Type B pancreatic cell (in vitro differentiated cells): ENCODE results near the gene TOE1. TPM values are rescaled to one million over a fixed set of nuclear protein-coding genes. Genes with fewer than 3 reads are reported as not detected.

Experiments
- DNase-seq: peaks from one replicate; pipeline ENCODE4 v3.0.0; 2021; ENCODE audit warnings: mixed read lengths; ENCODE audit not compliant: unreplicated experiment; ENCODE audit errors: extremely low spot score
- H3K27ac Mint-ChIP-seq: 2 replicates; pipeline ENCODE4 v1.8.0; 2021; ENCODE audit warnings: mild to moderate bottlenecking, mixed read lengths
- H3K27me3 Mint-ChIP-seq: 2 replicates; pipeline ENCODE4 v1.8.0; 2021; ENCODE audit warnings: mixed read lengths
- H3K36me3 Mint-ChIP-seq: 2 replicates; pipeline ENCODE4 v1.8.0; 2021; ENCODE audit warnings: mixed read lengths
- H3K4me1 Mint-ChIP-seq: one replicate; pipeline ENCODE4 v1.8.0; 2021; ENCODE audit warnings: mixed read lengths; ENCODE audit not compliant: unreplicated experiment
- H3K4me3 Mint-ChIP-seq: 2 replicates; pipeline ENCODE4 v1.8.0; 2021; ENCODE audit warnings: mild to moderate bottlenecking, mixed read lengths
- H3K9me3 Mint-ChIP-seq: 2 replicates; pipeline ENCODE4 v1.8.0; 2021; ENCODE audit warnings: mixed read lengths
- total RNA-seq: library from RNA; stranded (reverse); gene quantifications from 2 replicates; pipeline ENCODE4 v1.2.1, GENCODE V29; 2021; ENCODE audit warnings: low replicate concordance
- TF ChIP-seq, protein P1 (sequence below): fragments of 200-600 bp; sonication (generic); conservative IDR thresholded peaks from 2 replicates; pipeline ENCODE4 v1.5.0; 2021; ENCODE audit warnings: antibody characterized with exemption, mild to moderate bottlenecking

TOE1 gene
- total RNA-seq, 1 donor from 2014 or later = 12.6 TPM

DNA sequence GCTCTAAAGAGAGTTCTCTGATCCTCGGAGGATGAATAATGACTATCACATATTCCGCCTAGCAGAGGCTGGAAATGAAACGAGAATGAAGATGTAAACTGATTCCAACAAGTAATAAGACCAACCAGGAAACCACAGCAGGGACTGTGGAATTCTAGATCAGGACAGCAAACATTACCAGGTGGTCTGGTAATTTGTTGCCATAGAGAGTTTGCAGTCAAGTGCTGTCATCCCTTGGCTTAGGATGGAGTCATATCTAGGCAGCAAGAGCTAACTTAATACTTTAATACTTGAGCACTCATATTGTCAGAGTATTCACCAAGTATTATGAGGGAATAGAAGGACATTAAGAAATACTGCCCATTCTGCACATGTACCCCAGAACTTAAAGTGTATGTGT lies 45.3 kb downstream of the TOE1 start:
- Mint-ChIP-seq H3K27ac (no peak overlapping the region), H3K9me3 (no peaks in the 10 kb centered on the region), H3K27me3 (no peaks in the 10 kb centered on the region), H3K4me1 (peaks cover 4% of the 10 kb centered on the region), H3K36me3 (no peaks in the 10 kb centered on the region), H3K4me3 (no peak overlapping the region)
- DNase-seq = no peak
- TF ChIP-seq, protein P1, sequence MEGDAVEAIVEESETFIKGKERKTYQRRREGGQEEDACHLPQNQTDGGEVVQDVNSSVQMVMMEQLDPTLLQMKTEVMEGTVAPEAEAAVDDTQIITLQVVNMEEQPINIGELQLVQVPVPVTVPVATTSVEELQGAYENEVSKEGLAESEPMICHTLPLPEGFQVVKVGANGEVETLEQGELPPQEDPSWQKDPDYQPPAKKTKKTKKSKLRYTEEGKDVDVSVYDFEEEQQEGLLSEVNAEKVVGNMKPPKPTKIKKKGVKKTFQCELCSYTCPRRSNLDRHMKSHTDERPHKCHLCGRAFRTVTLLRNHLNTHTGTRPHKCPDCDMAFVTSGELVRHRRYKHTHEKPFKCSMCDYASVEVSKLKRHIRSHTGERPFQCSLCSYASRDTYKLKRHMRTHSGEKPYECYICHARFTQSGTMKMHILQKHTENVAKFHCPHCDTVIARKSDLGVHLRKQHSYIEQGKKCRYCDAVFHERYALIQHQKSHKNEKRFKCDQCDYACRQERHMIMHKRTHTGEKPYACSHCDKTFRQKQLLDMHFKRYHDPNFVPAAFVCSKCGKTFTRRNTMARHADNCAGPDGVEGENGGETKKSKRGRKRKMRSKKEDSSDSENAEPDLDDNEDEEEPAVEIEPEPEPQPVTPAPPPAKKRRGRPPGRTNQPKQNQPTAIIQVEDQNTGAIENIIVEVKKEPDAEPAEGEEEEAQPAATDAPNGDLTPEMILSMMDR = no peak

DNA sequence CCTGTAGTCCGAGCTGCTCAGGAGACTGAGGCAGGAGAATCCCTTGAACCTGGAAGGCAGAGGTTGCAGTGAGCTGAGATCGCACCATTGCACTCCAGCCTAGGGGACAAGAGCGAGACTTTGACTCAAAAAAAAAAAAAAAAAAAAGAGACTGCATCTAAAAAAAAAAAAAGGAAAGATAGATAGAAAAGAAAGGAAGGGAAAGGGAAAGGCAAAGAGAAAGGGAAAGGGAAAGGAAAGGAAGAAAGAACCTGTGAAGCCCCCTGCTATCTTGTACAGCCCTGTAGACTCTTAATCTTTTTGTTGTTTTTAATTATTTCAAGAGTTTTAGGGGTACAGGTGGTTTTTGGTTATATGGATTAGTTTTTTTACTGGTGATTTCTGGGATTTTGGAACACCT lies 46.2 kb downstream of the TOE1 start:
- Mint-ChIP-seq H3K27ac (no peak overlapping the region), H3K36me3 (no peaks in the 10 kb centered on the region), H3K4me3 (no peak overlapping the region), H3K4me1 (peaks cover 4% of the 10 kb centered on the region), H3K27me3 (no peaks in the 10 kb centered on the region), H3K9me3 (no peaks in the 10 kb centered on the region)
- TF ChIP-seq, protein P1 = no peak
- DNase-seq = no peak

Other genes starting within 250 kb of the TOE1 start
- gene ZSWIM5, start 133.6 kb upstream of the TOE1 start, total RNA-seq = 1.9 and 2.7 TPM in 2 replicates
- 8.0 and 8.6 TPM in 2 replicates for gene HPDL, start 13.3 kb upstream of the TOE1 start, total RNA-seq
- gene MUTYH, start 270 bp downstream of the TOE1 start, total RNA-seq = 24.5 and 61.3 TPM in 2 replicates
- gene TESK2, start 151.0 kb downstream of the TOE1 start, total RNA-seq = 6.7 and 7.9 TPM in 2 replicates
- gene CCDC163, start 159.9 kb downstream of the TOE1 start, total RNA-seq = 1.0 and 2.0 TPM in 2 replicates
- 8.0 and 12.7 TPM in 2 replicates for gene MMACHC, start 160.1 kb downstream of the TOE1 start, total RNA-seq
- gene PRDX1, start 181.7 kb downstream of the TOE1 start, total RNA-seq = 255 and 335 TPM in 2 replicates
- 179 and 185 TPM in 2 replicates for gene AKR1A1, start 210.7 kb downstream of the TOE1 start, total RNA-seq
- gene NASP, start 243.9 kb downstream of the TOE1 start, total RNA-seq = 104 and 269 TPM in 2 replicates